ENCODE data around the gene GSTM3.

GRCh38 chr1:109733236-109733870, 7.5 kb downstream of the GSTM3 start:
- TF ChIP-seq CTCF (IDR thresholded peaks at IDR 0.05) (no peak), POLR2A (IDR thresholded peaks at IDR 0.05) (no peak), POLR2AphosphoS5 (IDR thresholded peaks at IDR 0.05) (no peak)

Measured in sigmoid colon (tissue), 4 donors.